GM21360 (cell line): Measurements from ENCODE around the gene RNASEL.
"Not testable (repeated sequence)": the region's sequence is repeated elsewhere in the genome, so short reads cannot be mapped to it uniquely, and the experiment has no call there.

Experiments used
- ATAC-seq: cut with Tn5 transposase; IDR thresholded peaks from one replicate; pipeline ENCODE4 v1.9.1; 2021; ENCODE audit warnings: mild to moderate bottlenecking, moderate library complexity; ENCODE audit not compliant: unreplicated experiment

RNASEL gene

GRCh38 chr1:182588500-182589396 lies at the start of gene RNASEL:
RNASEL (minus strand) TSS chr1:182589256; CDS start chr1:182586806, 2,450 bp downstream.
- peak; percentile 78 for ATAC-seq

GRCh38 chr1:182637769-182638168 lies 48.7 kb upstream of the RNASEL start:
- no peak for ATAC-seq

- no peak for ATAC-seq
Measured at GRCh38 chr1:182635871-182636270, 46.8 kb upstream of the RNASEL start.

GRCh38 chr1:182634306-182635072 lies 45.4 kb upstream of the RNASEL start:
- no peak for ATAC-seq

- ATAC-seq = no peak
Measured at GRCh38 chr1:182633657-182634281, 44.7 kb upstream of the RNASEL start.

- ATAC-seq = no peak
Measured at GRCh38 chr1:182633031-182633430, 44.0 kb upstream of the RNASEL start.

GRCh38 chr1:182632441-182632857 lies 43.4 kb upstream of the RNASEL start:
- not testable (repeated sequence) for ATAC-seq

- ATAC-seq = no peak
Measured at GRCh38 chr1:182631954-182632353, 42.9 kb upstream of the RNASEL start.

- no peak for ATAC-seq
Measured at GRCh38 chr1:182631053-182631677, 42.1 kb upstream of the RNASEL start.

GRCh38 chr1:182630586-182630985 lies 41.5 kb upstream of the RNASEL start:
- ATAC-seq = no peak

- no peak for ATAC-seq
Measured at GRCh38 chr1:182629499-182630096, 40.5 kb upstream of the RNASEL start.

- ATAC-seq = no peak
Measured at GRCh38 chr1:182629080-182629479, 40.0 kb upstream of the RNASEL start.

GRCh38 chr1:182628657-182629056 lies 39.6 kb upstream of the RNASEL start:
- ATAC-seq = no peak

GRCh38 chr1:182627622-182628021 lies 38.6 kb upstream of the RNASEL start:
- no peak for ATAC-seq

- no peak for ATAC-seq
Measured at GRCh38 chr1:182626527-182626926, 37.5 kb upstream of the RNASEL start.

- ATAC-seq = no peak
Measured at GRCh38 chr1:182625719-182626504, 36.9 kb upstream of the RNASEL start.

GRCh38 chr1:182625024-182625423 lies 36.0 kb upstream of the RNASEL start:
- no peak for ATAC-seq

- no peak for ATAC-seq
Measured at GRCh38 chr1:182624577-182624976, 35.5 kb upstream of the RNASEL start.

- peak; percentile 44 for ATAC-seq
Measured at GRCh38 chr1:182622901-182623528, 34.0 kb upstream of the RNASEL start.
